NB4 (cell line): Measurements from ENCODE around the gene LETM1.

Experiments
- POLR2A ChIP-seq: IDR thresholded peaks from 2 replicates; pipeline ENCODE4 v1.6.1; 2011; ENCODE audit warnings: mild to moderate bottlenecking; ENCODE audit not compliant: insufficient read length; ENCODE audit errors: extremely low read depth
- TF ChIP-seq, protein P1 (sequence below): IDR thresholded peaks from one replicate; pipeline ENCODE4 v1.5.1; 2012; ENCODE audit warnings: low read depth, low read length

GRCh38 chr4:1784789-1785591 is 71.0 kb downstream of the LETM1 start:
- TF ChIP-seq, protein P1, sequence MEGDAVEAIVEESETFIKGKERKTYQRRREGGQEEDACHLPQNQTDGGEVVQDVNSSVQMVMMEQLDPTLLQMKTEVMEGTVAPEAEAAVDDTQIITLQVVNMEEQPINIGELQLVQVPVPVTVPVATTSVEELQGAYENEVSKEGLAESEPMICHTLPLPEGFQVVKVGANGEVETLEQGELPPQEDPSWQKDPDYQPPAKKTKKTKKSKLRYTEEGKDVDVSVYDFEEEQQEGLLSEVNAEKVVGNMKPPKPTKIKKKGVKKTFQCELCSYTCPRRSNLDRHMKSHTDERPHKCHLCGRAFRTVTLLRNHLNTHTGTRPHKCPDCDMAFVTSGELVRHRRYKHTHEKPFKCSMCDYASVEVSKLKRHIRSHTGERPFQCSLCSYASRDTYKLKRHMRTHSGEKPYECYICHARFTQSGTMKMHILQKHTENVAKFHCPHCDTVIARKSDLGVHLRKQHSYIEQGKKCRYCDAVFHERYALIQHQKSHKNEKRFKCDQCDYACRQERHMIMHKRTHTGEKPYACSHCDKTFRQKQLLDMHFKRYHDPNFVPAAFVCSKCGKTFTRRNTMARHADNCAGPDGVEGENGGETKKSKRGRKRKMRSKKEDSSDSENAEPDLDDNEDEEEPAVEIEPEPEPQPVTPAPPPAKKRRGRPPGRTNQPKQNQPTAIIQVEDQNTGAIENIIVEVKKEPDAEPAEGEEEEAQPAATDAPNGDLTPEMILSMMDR = no peak
- TF ChIP-seq POLR2A = no peak
